Glutamatergic neuron (in vitro differentiated cells): Measurements from ENCODE around the gene MARK3. TPM values are rescaled to one million over a fixed set of nuclear protein-coding genes. Genes with fewer than 3 reads are reported as not detected.

Source experiments
- DNase-seq: peaks from one replicate; pipeline ENCODE4 v3.0.0; 2022
- H3K27ac Mint-ChIP-seq: one replicate; pipeline ENCODE4 v1.8.0; 2020; ENCODE audit warnings: mild to moderate bottlenecking, mixed read lengths, inconsistent platforms; ENCODE audit not compliant: unreplicated experiment
- H3K27me3 Mint-ChIP-seq: one replicate; pipeline ENCODE4 v1.8.0; 2020; ENCODE audit warnings: mild to moderate bottlenecking, moderate library complexity, mixed read lengths, inconsistent platforms; ENCODE audit not compliant: unreplicated experiment
- H3K36me3 Mint-ChIP-seq: one replicate; pipeline ENCODE4 v1.8.0; 2020; ENCODE audit warnings: mild to moderate bottlenecking, mixed read lengths, inconsistent platforms; ENCODE audit not compliant: unreplicated experiment
- H3K4me1 Mint-ChIP-seq: one replicate; pipeline ENCODE4 v1.8.0; 2020; ENCODE audit warnings: mild to moderate bottlenecking, low read depth, mixed read lengths, inconsistent platforms; ENCODE audit not compliant: unreplicated experiment
- H3K4me3 Mint-ChIP-seq: one replicate; pipeline ENCODE4 v1.8.0; 2020; ENCODE audit warnings: mild to moderate bottlenecking, mixed read lengths, inconsistent platforms; ENCODE audit not compliant: unreplicated experiment
- H3K9me3 Mint-ChIP-seq: one replicate; pipeline ENCODE4 v1.8.0; 2020; ENCODE audit warnings: mild to moderate bottlenecking, moderate library complexity, mixed read lengths, inconsistent platforms; ENCODE audit not compliant: unreplicated experiment
- CTCF ChIP-seq: fragments of 200-600 bp; sonication (generic); IDR thresholded peaks from one replicate; pipeline ENCODE4 v1.5.0; 2021; ENCODE audit not compliant: partially characterized antibody, unreplicated experiment
- total RNA-seq: library from RNA; stranded (reverse); fragmentation: NEBNext Ultra II Directional; extraction: Animal tissue kit (Norgen Biotek cat#: 25700); gene quantifications from one replicate; pipeline ENCODE4 v1.2.1, GENCODE V29; 2021; ENCODE audit not compliant: unreplicated experiment

MARK3 gene
- total RNA-seq, 1 donor from 2014 or later = 110 TPM

- TF ChIP-seq CTCF = no peak
Measured at GRCh38 chr14:103346286-103346685, 38.9 kb upstream of the MARK3 start.

DNA sequence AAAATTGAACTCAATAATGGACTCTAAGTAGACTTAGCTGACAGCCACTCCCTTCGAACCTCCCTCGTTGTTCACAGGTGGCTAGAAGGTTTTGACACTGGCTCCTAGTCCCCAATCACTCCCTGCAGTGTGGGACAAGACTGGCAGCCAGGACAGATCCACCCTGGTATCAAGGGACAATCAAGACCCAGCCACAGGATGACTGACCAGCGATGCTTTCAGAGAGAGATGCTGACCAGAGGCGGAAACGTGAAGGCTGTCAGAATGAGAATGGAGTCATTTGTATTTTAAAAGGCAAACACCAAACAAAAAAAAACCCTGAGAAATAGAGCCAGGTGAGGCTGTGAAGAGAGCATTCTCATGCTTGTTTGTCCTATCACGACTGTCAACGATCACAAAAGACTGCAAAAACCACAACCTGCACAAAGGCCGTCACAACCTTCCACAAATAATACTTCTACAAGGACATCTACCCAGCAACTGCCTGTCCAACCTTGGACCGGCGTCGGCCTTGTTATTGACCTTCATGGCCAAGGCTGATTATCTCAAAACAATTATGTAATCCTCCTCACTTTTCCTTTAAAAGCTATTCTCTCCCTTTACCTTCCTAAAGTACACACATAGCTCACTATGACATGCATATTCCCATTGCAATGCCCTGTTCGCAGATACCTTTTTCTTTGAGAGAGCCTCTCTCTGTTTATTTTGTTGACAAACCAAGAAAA is 38.0 kb upstream of the MARK3 start:
- Mint-ChIP-seq H3K36me3 (peaks cover 9% of the 10 kb centered on the region), H3K27me3 (no peaks in the 10 kb centered on the region), H3K27ac (no peak overlapping the region), H3K9me3 (peaks cover 2% of the 10 kb centered on the region), H3K4me3 (no peak overlapping the region), H3K4me1 (peaks cover 1% of the 10 kb centered on the region)
- no peak for DNase-seq
- TF ChIP-seq CTCF = no peak

More at GRCh38 chr14:103346286-103346685, 38.9 kb upstream of the MARK3 start:
- H3K36me3 Mint-ChIP-seq = peaks cover 9% of the 10 kb centered on the region
- H3K9me3 Mint-ChIP-seq = peaks cover 2% of the 10 kb centered on the region
- H3K4me1 Mint-ChIP-seq = peaks cover 1% of the 10 kb centered on the region
- H3K27me3 Mint-ChIP-seq = no peaks in the 10 kb centered on the region
- H3K4me3 Mint-ChIP-seq = no peak overlapping the region
- no peak overlapping the region for H3K27ac Mint-ChIP-seq
- DNase-seq = no peak

- DNase-seq = no peak
- no peaks in the 10 kb centered on the region for H3K27me3 Mint-ChIP-seq
- peaks cover 9% of the 10 kb centered on the region for H3K36me3 Mint-ChIP-seq
- no peak for TF ChIP-seq CTCF
- peaks cover 1% of the 10 kb centered on the region for H3K4me1 Mint-ChIP-seq
- H3K4me3 Mint-ChIP-seq = no peak overlapping the region
- H3K9me3 Mint-ChIP-seq = peaks cover 2% of the 10 kb centered on the region
- no peak overlapping the region for H3K27ac Mint-ChIP-seq
Measured at GRCh38 chr14:103348154-103348553, 37.1 kb upstream of the MARK3 start.

GRCh38 chr14:103349982-103350381 is 35.2 kb upstream of the MARK3 start:
- H3K27me3 Mint-ChIP-seq = no peaks in the 10 kb centered on the region
- H3K27ac Mint-ChIP-seq = no peak overlapping the region
- no peak for TF ChIP-seq CTCF
- peaks cover 4% of the 10 kb centered on the region for H3K36me3 Mint-ChIP-seq
- no peak overlapping the region for H3K4me3 Mint-ChIP-seq
- DNase-seq = no peak
- no peaks in the 10 kb centered on the region for H3K9me3 Mint-ChIP-seq
- peaks cover 1% of the 10 kb centered on the region for H3K4me1 Mint-ChIP-seq

GRCh38 chr14:103353362-103353761 is 31.9 kb upstream of the MARK3 start:
- Mint-ChIP-seq H3K27me3 (no peaks in the 10 kb centered on the region), H3K9me3 (no peaks in the 10 kb centered on the region), H3K4me3 (no peak overlapping the region), H3K4me1 (no peaks in the 10 kb centered on the region), H3K27ac (no peak overlapping the region), H3K36me3 (no peaks in the 10 kb centered on the region)
- TF ChIP-seq CTCF = no peak
- no peak for DNase-seq
